Measurements from ENCODE around the gene COQ10B.
"Not testable (repeated sequence)": the region's sequence is repeated elsewhere in the genome, so short reads cannot be mapped to it uniquely, and the experiment has no call there.

Gene COQ10B

DNA sequence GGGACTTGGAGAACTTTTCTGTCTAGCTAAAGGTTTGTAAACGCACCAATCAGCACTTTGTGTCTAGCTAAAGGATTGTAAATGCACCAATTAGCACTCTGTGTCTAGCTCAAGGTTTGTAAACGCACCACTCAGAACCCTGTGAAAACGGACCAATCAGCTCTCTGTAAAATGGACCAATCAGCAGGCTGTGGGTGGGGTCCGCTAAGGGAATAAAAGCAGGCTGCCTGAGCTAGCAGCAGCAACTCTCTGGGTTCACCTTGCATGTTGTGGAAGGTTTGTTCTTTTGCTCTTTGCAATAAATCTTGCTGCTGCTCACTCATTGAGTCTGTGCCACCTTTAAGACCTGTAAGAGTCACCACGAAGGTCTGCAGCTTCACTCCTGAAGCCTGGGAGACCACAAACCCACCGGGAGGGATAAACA lies 2.4 kb upstream of the COQ10B start:
- DNase-seq (ENCODE audit: low read depth in 3 of 3) = not testable (repeated sequence)

GRCh38 chr2:197452754-197453122 lies 614 bp upstream of the COQ10B start:
- DNase-seq (ENCODE audit: low read depth in 3 of 3) = no peak

- DNase-seq (ENCODE audit: low read depth in 3 of 3) = no peak
Measured at GRCh38 chr2:197453914-197454398, 604 bp downstream of the COQ10B start.

- no peak for DNase-seq (ENCODE audit: low read depth in 3 of 3)
Measured at GRCh38 chr2:197454923-197455322, 1.6 kb downstream of the COQ10B start.

- no peak for DNase-seq (ENCODE audit: low read depth in 3 of 3)
Measured at GRCh38 chr2:197455428-197455827, 2.1 kb downstream of the COQ10B start.

DNA sequence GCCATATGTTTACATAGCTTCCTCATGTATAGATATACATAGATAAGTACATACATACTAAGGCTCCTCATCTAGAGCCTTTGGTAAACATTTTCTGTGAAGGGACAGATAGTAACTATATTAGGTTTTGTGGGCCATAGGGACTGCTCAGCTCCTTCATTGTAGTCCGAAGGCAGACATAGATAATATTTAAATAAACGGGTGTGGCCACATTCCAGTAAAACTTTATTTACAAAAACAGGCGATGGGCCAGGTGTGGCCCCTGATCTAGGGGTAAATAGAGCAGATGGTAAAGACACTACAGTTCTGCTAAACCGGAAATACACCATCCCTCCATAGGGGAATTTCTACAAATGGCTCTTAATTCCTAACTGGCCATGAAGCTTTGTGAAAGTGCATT lies 7.3 kb downstream of the COQ10B start:
- DNase-seq (ENCODE audit: low read depth in 3 of 3) = no peak

GRCh38 chr2:197461057-197461456 lies 7.7 kb downstream of the COQ10B start:
- DNase-seq (ENCODE audit: low read depth in 3 of 3) = no peak

DNA sequence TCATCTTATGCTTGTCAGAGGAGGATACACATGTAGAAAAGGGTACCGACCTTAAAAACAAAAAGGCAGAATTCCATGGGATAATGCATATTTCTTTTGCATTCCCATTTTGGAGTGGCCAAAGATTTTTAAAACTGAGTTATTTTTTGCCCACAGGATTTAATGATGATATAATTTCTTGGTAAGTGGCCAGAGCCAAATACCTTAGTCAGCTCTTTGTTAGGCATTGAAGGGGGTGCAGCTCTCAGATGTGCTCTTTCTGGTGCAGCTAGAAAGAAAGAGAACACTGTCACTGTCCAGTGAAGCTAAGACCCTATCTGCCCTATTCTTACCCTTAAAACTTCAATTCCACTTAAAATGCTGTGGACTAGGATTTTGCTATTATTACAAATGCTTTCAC lies 10.8 kb downstream of the COQ10B start:
- no peak for DNase-seq (ENCODE audit: low read depth in 3 of 3)

GRCh38 chr2:197472166-197472565 lies 18.8 kb downstream of the COQ10B start:
- DNase-seq (ENCODE audit: low read depth in 3 of 3) = no peak

DNA sequence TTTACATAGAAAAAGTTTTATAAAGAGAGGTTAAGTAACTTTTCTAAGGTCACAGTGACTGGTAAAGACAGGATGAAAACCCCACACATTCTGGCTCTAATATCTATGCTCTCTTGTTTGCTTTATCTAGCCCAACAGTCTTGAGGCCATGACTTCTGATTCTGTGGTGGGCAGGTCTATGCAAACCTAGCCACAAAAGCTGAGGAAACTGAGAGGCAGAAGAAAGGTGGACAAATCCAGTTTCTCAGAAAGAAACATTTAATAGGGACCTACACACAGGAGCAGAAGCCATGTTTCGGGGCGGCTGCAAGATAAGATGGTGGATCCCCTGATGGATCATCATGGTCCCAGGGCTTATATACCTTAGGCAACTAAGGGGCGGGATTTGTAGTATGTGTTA lies 24.4 kb downstream of the COQ10B start:
- DNase-seq (ENCODE audit: low read depth in 3 of 3) = no peak

- DNase-seq (ENCODE audit: low read depth in 3 of 3) = no peak
Measured at GRCh38 chr2:197480165-197481036, 27.0 kb downstream of the COQ10B start.

- not testable (repeated sequence) for DNase-seq (ENCODE audit: low read depth in 3 of 3)
Measured at GRCh38 chr2:197484248-197484647, 30.9 kb downstream of the COQ10B start.

GRCh38 chr2:197486175-197486574 lies 32.8 kb downstream of the COQ10B start:
- no peak for DNase-seq (ENCODE audit: low read depth in 3 of 3)

GRCh38 chr2:197487385-197487784 lies 34.0 kb downstream of the COQ10B start:
- no peak for DNase-seq (ENCODE audit: low read depth in 3 of 3)

DNA sequence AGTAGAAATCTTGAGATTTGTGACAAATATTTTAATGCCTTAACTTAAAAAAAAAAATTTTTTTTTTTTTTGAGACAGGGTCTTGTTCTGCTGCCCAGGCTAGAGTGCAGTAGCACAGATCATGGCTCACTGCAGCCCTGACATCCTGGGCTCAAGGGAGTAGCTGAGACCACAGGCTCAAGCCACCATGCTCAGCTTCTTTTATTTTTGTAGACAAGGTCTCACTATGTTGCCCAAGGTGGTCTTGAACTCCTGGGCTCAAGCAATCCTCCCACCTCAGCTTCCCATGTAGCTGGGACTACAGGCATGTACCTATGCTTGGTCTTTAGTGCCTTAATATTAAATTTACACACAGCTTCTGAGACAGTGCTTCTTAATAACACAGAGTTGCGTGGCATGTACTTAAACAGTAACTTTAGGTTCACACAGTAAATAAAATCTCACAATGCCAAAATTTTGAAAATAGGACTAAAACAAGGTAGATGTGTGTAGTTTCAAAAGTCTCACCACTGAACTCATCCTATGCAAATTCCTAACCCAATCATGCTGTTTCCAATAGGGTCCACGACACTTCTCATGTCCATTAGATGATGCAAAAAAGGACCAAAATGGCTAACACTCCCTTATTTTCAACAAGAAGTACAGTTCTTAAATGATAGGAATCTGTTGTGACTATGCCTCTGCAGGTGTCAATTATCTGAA lies 42.2 kb downstream of the COQ10B start:
- DNase-seq (ENCODE audit: low read depth in 3 of 3) = no peak

GRCh38 chr2:197496695-197497094 lies 43.3 kb downstream of the COQ10B start:
- DNase-seq (ENCODE audit: low read depth in 3 of 3) = no peak

- no peak for DNase-seq (ENCODE audit: low read depth in 3 of 3)
Measured at GRCh38 chr2:197497326-197497725, 44.0 kb downstream of the COQ10B start.

DNA sequence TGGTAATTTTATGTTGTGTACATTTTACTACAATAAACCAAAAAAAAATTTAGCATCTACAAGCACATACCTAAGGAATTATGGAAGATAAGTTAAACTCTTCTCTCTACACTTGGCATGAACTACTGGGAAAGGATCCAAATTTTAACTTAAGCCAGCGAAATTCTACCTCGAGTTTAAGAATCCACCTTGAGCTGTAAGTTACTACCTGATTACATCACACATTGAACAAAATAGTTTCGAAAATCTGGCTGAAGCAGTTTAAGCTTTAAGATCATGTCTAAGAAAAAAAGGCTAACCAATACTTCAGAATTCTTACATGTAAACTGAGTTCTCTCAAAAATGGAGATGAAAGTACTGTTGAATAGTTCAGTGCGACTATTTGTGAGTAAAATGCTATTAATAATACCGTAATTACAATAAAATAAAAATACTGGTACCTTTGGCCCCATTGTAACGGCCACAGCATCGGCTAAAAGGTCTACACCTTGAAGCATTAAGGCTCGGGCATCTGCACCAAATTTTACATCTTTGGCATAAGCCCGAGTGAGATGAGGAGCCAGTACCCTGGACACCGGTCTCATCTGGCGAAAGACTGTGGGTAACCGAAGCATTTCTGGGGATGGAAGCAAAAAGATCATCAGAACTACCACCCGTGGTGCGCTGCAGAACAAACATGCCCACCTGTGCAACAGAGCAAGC lies 45.0 kb downstream of the COQ10B start:
- DNase-seq (ENCODE audit: low read depth in 3 of 3) = no peak

DNA sequence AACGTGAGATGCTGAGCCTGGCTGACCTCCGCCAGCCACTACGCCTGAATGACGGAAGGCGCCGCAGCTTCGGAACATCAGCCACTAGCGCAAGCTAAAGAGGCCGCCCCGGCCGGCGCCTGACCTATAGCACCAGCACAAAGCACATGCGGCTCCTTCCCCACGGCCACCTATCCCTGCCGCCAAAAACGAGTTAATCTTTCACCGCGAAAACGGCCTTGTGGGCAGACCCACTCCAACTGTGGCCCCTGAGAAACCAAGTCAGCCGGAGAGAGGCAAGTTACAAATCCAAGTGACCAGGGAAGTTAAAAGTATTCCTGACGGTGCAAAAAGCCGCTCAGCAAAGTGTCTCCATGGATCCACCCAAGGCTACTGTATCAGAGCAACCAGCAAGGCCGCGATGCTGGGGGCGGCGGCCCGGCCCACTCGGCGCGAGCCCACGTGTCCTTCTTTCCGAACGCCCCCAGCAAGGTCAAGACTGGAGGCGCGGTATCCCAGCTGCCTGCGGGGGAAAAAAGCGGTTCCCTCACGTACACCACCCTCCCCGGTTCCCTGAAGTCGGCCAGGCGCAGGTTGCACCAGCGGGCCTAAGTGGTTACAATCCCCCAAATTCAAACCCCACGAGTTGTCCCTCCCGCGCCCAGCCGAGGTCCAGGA lies 45.7 kb downstream of the COQ10B start:
- DNase-seq (ENCODE audit: low read depth in 3 of 3) = peak; percentile 22 to 41 (median 36)

- peak; percentile 95 to 97 (median 97) for DNase-seq (ENCODE audit: low read depth in 3 of 3)
Measured at GRCh38 chr2:197499594-197500502, 46.5 kb downstream of the COQ10B start, which contains the start of the genes HSPD1 and HSPE1. Gene HSPD1, minus strand, starts transcription at chr2:197499840. Its CDS starts 992 bp downstream, at chr2:197498848. Gene HSPE1, plus strand, starts transcription at chr2:197500379. Its CDS starts 58 bp downstream, at chr2:197500437.
